ENCODE measurements around the gene TSHZ2. TPM values are rescaled to one million over a fixed set of nuclear protein-coding genes. Genes with fewer than 3 reads are reported as not detected.

The TSHZ2 gene
- total and polyA plus RNA-seq, 2 of the 4 experiments (the other 2 are of a cell fraction) = under 0.01 to 0.02 TPM

GRCh38 chr20:53260168-53260567 is 288.0 kb downstream of the TSHZ2 start:
- no TSS peak for BruUV-seq (replicated peaks)
- H2AK9ac ChIP-seq (replicated peaks; ENCODE audit: low read depth, low read length, poor library complexity) = peak overlapping the region; percentile 26
- intact Hi-C loops (cut with micrococcal nuclease) (no loop called here), dilution Hi-C loops (cut with HindIII; ENCODE audit: low sequenced_read_pairs, unreplicated experiment) (no loop called here), in situ Hi-C loops (cut with MboI; ENCODE audit: low sequenced_read_pairs) (no loop called here)
- no peaks in the 10 kb centered on the region for H3K9me1 ChIP-seq (ENCODE audit: insufficient read depth, low read length)
- no peak overlapping the region for H2BK120ac ChIP-seq (ENCODE audit: low read depth, low read length)
- H3K9me3 ChIP-seq (ENCODE audit: control insufficient read depth, insufficient read depth, low read length) = no peaks in the 10 kb centered on the region
- ChIA-PET CTCF (no interaction called here), POLR2A (ENCODE audit: unreplicated experiment) (no interaction called here)
- no peak overlapping the region for H4K5ac ChIP-seq (ENCODE audit: low read depth, low read length)
- no peaks in the 10 kb centered on the region for H3K27me3 ChIP-seq (ENCODE audit: control insufficient read depth, insufficient read depth, low read length)
- H3K23ac ChIP-seq (ENCODE audit: low read depth, low read length) = no peak overlapping the region
- no peak overlapping the region for H3K9ac ChIP-seq (ENCODE audit: low read depth, low read length)
- no peak overlapping the region for H3K4me2 ChIP-seq (ENCODE audit: low read depth, low read length)
- H2BK20ac ChIP-seq (ENCODE audit: low read depth, low read length) = no peak overlapping the region
- no peak overlapping the region for H3K56ac ChIP-seq (ENCODE audit: extremely low read depth, insufficient read depth, low read length)
- H3K27ac ChIP-seq (ENCODE audit: insufficient read depth, low read length) = no peak overlapping the region
- no CpG with 5 or more reads among the region's 3 CpGs for WGBS, 2 experiments (ENCODE audit: extremely low coverage in 2 of 2, insufficient read length in 1 of 2)
- no peaks in the 10 kb centered on the region for H3K4me1 ChIP-seq (ENCODE audit: control insufficient read depth, insufficient read depth, low read length)
- H4K20me1 ChIP-seq (ENCODE audit: insufficient read depth, low read length) = no peaks in the 10 kb centered on the region
- DNase-seq = no peak
- H2AFZ ChIP-seq (replicated peaks; ENCODE audit: low read length, poor library complexity) = no peak overlapping the region
- no peak overlapping the region for H3K4ac ChIP-seq (ENCODE audit: low read depth, low read length)
- no peak overlapping the region for H3K4me3 ChIP-seq (ENCODE audit: insufficient read depth, low read depth, low read length)
- H3K18ac ChIP-seq (ENCODE audit: low read depth, low read length) = no peak overlapping the region
- no peak overlapping the region for H2BK15ac ChIP-seq (ENCODE audit: low read depth, low read length)
- H3K79me1 ChIP-seq (ENCODE audit: low read depth in 1 of 2, low read length in 2 of 2) = no peaks in the 10 kb centered on the region
- TF ChIP-seq CHD1 (IDR thresholded peaks at IDR 0.05; ENCODE audit: low read depth, low read length) (no peak), SMC3 (IDR thresholded peaks at IDR 0.05; ENCODE audit: low read depth, low read length) (no peak), RAD21 (IDR thresholded peaks at IDR 0.05; ENCODE audit: low read length) (no peak)
- no peaks in the 10 kb centered on the region for H3K36me3 ChIP-seq (ENCODE audit: control insufficient read depth, insufficient read depth, low read length)
- H4K8ac ChIP-seq (ENCODE audit: low read depth in 2 of 2, low read length in 2 of 2) = no peak overlapping the region
- H2BK5ac ChIP-seq (ENCODE audit: low read depth, low read length, poor library complexity, severe bottlenecking) = no peak overlapping the region
- H3K14ac ChIP-seq (replicated peaks; ENCODE audit: low read depth, low read length) = no peak overlapping the region
- no peak for ATAC-seq (ENCODE audit: low read depth)
- H4K91ac ChIP-seq (ENCODE audit: insufficient read depth, low read depth, low read length) = no peak overlapping the region
- no peak overlapping the region for H2AK5ac ChIP-seq (ENCODE audit: low read depth, low read length)

All from IMR-90 (cell line).